HepG2 (cell line): ENCODE measurements around the gene FANCD2. TPM values are rescaled to one million over a fixed set of nuclear protein-coding genes. Genes with fewer than 3 reads are reported as not detected.
A peak's percentile ranks its signal among the peaks of the same experiment; 100 is the strongest.

Experiments used
- ATF6 ChIP-seq: sonication (generic); formaldehyde crosslinking; conservative IDR thresholded peaks from 2 replicates; pipeline ENCODE4 v1.4.0; 2020; ENCODE audit warnings: missing genetic modification reagents
- CEBPG ChIP-seq: IDR thresholded peaks from 2 replicates; pipeline ENCODE4 v1.6.1; 2016
- GZF1 ChIP-seq: sonication (generic); formaldehyde crosslinking; IDR thresholded peaks from 2 replicates; pipeline ENCODE4 v1.5.1; 2020; ENCODE audit warnings: mild to moderate bottlenecking, missing genetic modification reagents
- HOXD1 ChIP-seq: sonication (generic); formaldehyde crosslinking; IDR thresholded peaks from 2 replicates; pipeline ENCODE4 v1.5.0; 2020; ENCODE audit warnings: missing genetic modification reagents
- JUND ChIP-seq: sonication (generic); formaldehyde crosslinking; IDR thresholded peaks from 2 replicates; pipeline ENCODE4 v1.8.0; 2022; ENCODE audit warnings: mild to moderate bottlenecking, missing genetic modification reagents
- LRRFIP1 ChIP-seq: sonication (generic); formaldehyde crosslinking; conservative IDR thresholded peaks from 2 replicates; pipeline ENCODE4 v1.4.0; 2020; ENCODE audit warnings: missing genetic modification reagents
- NR0B2 ChIP-seq: sonication (generic); formaldehyde crosslinking; IDR thresholded peaks from 2 replicates; pipeline ENCODE4 v1.4.0; 2020; ENCODE audit warnings: mild to moderate bottlenecking, missing genetic modification reagents
- PCBP2 ChIP-seq: fragments of 200-400 bp; formaldehyde crosslinking; optimal IDR thresholded peaks from 2 replicates; pipeline ENCODE3; 2018; ENCODE audit warnings: low read length, low read depth; ENCODE audit not compliant: poor library complexity, severe bottlenecking
- PHF20 ChIP-seq: sonication (generic); formaldehyde crosslinking; IDR thresholded peaks from 2 replicates; pipeline ENCODE4 v1.5.0; 2020; ENCODE audit warnings: mild to moderate bottlenecking, missing genetic modification reagents
- ZMYM3 ChIP-seq: sonication (generic); formaldehyde crosslinking; IDR thresholded peaks from 2 replicates; pipeline ENCODE4 v1.5.1; 2020; ENCODE audit warnings: mild to moderate bottlenecking, missing genetic modification reagents
- ZNF274 ChIP-seq: sonication (generic); formaldehyde crosslinking; IDR thresholded peaks from 2 replicates; pipeline ENCODE4 v1.5.1; 2020; ENCODE audit warnings: mild to moderate bottlenecking, missing genetic modification reagents
- ZNF574 ChIP-seq: sonication (generic); formaldehyde crosslinking; IDR thresholded peaks from 2 replicates; pipeline ENCODE4 v1.4.0; 2020; ENCODE audit warnings: missing genetic modification reagents
- ZNF703 ChIP-seq: sonication (generic); formaldehyde crosslinking; IDR thresholded peaks from 2 replicates; pipeline ENCODE4 v1.5.1; 2020; ENCODE audit warnings: missing genetic modification reagents, mild to moderate bottlenecking, moderate library complexity, borderline replicate concordance
- ZNF740 ChIP-seq: sonication (generic); formaldehyde crosslinking; IDR thresholded peaks from 2 replicates; pipeline ENCODE4 v1.4.0; 2020; ENCODE audit warnings: missing genetic modification reagents
- polyA plus RNA-seq, 8 experiments: library from polyadenylated mRNA; depleted of rRNA in 3 of 8; stranded (reverse) in 7 of 8; unstranded in 1 of 8; fragments of >200 nt; fragmentation: Illumina TruSeq in 4 of 8; extraction: Trizol in 4 of 8; gene quantifications; 2 replicates each; pipeline versions ENCODE4 v1.2.1 to v1.2.3, GENCODE V29; 2011 to 2016; ENCODE audit warnings: low read depth in 4 of 8, missing spikeins in 1 of 8, mixed read lengths in 1 of 8; ENCODE audit not compliant: insufficient read depth in 1 of 8
- total RNA-seq, 5 experiments: library from RNA; depleted of rRNA; stranded (reverse); fragments of >200 nt; fragmentation: Illumina TruSeq; extraction: Trizol; gene quantifications; 2 replicates each; pipeline ENCODE4 v1.2.3, GENCODE V29; 2016; ENCODE audit warnings: low read depth in 1 of 5

FANCD2 gene
- total and polyA plus RNA-seq, 2 of the 13 experiments (the other 11 are each of a cell fraction or from before 2014, with no cell fraction given): 10.1 to 42.0 TPM

GRCh38 chr3:10115326-10116137 lies 89.3 kb downstream of the FANCD2 start, which contains the start of gene BRK1 (continued):
- TF ChIP-seq LRRFIP1 (CRISPR knock-in tag) (no peak), ZMYM3 (CRISPR knock-in tag) (no peak), ATF6 (CRISPR knock-in tag) (no peak), PHF20 (CRISPR knock-in tag) (peak; percentile 76), NR0B2 (CRISPR knock-in tag) (no peak), CEBPG (CRISPR knock-in tag) (peak; percentile 31; the same call in 1 of the 2 replicates), PCBP2 (no peak), JUND (CRISPR knock-in tag) (no peak), ZNF274 (CRISPR knock-in tag) (peak; percentile 67), ZNF740 (no peak), GZF1 (CRISPR knock-in tag) (0 out of 2 replicates have a peak, but pooled peaks have one; percentile 20), ZNF703 (CRISPR knock-in tag) (no peak), ZNF574 (CRISPR knock-in tag) (peak; percentile 73), HOXD1 (CRISPR knock-in tag) (peak; percentile 79)
